Caco-2 (cell line): ENCODE data around the gene MDFIC. TPM values are rescaled to one million over a fixed set of nuclear protein-coding genes. Genes with fewer than 3 reads are reported as not detected.

Experiments
- BruUV-seq: library from RNA; stranded (reverse); fragments of 400-500 nt; replicated peaks from 2 replicates; lab custom pipeline; 2021; lab: Mats Ljungman, UMichigan
- CTCF ChIA-PET: fragments of 300-600 bp; sonication (Branson Sonifier 250); formaldehyde crosslinking; loops from one replicate; lab custom pipeline; 2022; ENCODE audit warnings: antibody characterized with exemption; lab: Charles Lee
- POLR2A ChIA-PET: fragments of 300-600 bp; sonication (Branson Sonifier 250); formaldehyde crosslinking; loops from one replicate; lab custom pipeline; 2022; ENCODE audit warnings: antibody characterized with exemption; lab: Charles Lee
- DNase-seq, 2 experiments: peaks; one replicate each; pipeline versions ENCODE4 v3.0.0 to v3.0.0-alpha.2; 2020 to 2022
- H3K27me3 ChIP-seq: replicated peaks from 2 replicates; pipeline ENCODE4 v1.6.0; 2011; ENCODE audit warnings: low read length; ENCODE audit not compliant: control insufficient read depth, insufficient read depth
- H3K36me3 ChIP-seq: 2 replicates; pipeline ENCODE4 v1.5.1; 2011; ENCODE audit warnings: low read length; ENCODE audit not compliant: control insufficient read depth, insufficient read depth
- H3K4me1 ChIP-seq: fragments of 250-450 bp; sonication (Bioruptor Pico); 2 replicates; pipeline ENCODE4 v1.5.1; 2020; ENCODE audit warnings: mild to moderate bottlenecking
- H3K4me3 ChIP-seq: 2 replicates; pipeline ENCODE4 v1.5.1; 2011; ENCODE audit warnings: low read depth, mild to moderate bottlenecking, control low read depth, low read length
- H3K9me3 ChIP-seq: fragments of 250-450 bp; sonication (Bioruptor Pico); 2 replicates; pipeline ENCODE4 v1.5.1; 2020; ENCODE audit warnings: mild to moderate bottlenecking, moderate library complexity
- H3K27ac Mint-ChIP-seq: one replicate; pipeline ENCODE4 v1.8.0; 2022; ENCODE audit warnings: mixed read lengths; ENCODE audit not compliant: unreplicated experiment
- H3K27me3 Mint-ChIP-seq: one replicate; pipeline ENCODE4 v1.8.0; 2022; ENCODE audit warnings: mixed read lengths; ENCODE audit not compliant: insufficient read depth, unreplicated experiment
- H3K36me3 Mint-ChIP-seq: one replicate; pipeline ENCODE4 v1.8.0; 2022; ENCODE audit warnings: mild to moderate bottlenecking, mixed read lengths; ENCODE audit not compliant: insufficient read depth, unreplicated experiment
- H3K4me1 Mint-ChIP-seq: one replicate; pipeline ENCODE4 v1.8.0; 2022; ENCODE audit warnings: low read depth, mixed read lengths; ENCODE audit not compliant: unreplicated experiment
- H3K4me3 Mint-ChIP-seq: one replicate; pipeline ENCODE4 v1.8.0; 2022; ENCODE audit warnings: mild to moderate bottlenecking, moderate library complexity, mixed read lengths; ENCODE audit not compliant: unreplicated experiment
- H3K9me3 Mint-ChIP-seq: one replicate; pipeline ENCODE4 v1.8.0; 2022; ENCODE audit warnings: mixed read lengths; ENCODE audit not compliant: unreplicated experiment
- CTCF ChIP-seq, 2 experiments: fragments of 200-600 bp in 1 of 2; IDR thresholded peaks; 1 replicate in 1 of 2; 2 replicates in 1 of 2; pipeline versions ENCODE4 v1.5.1 to v1.8.0; 2011 to 2022; ENCODE audit warnings: antibody characterized with exemption in 1 of 2, control low read depth in 1 of 2, inconsistent platforms in 1 of 2, low read depth in 1 of 2, low read length in 1 of 2, mild to moderate bottlenecking in 1 of 2, moderate library complexity in 1 of 2; ENCODE audit not compliant: insufficient read depth in 1 of 2, severe bottlenecking in 1 of 2, unreplicated experiment in 1 of 2
- intact Hi-C: fragments of 100-400 bp; cut with micrococcal nuclease; formaldehyde crosslinking; loops from one replicate; pipeline ENCODE4 v1.10.0; 2022; ENCODE audit not compliant: unreplicated experiment
- total RNA-seq: library from RNA; stranded (reverse); gene quantifications from 2 replicates; pipeline ENCODE4 v1.2.3, GENCODE V29; 2022

Gene MDFIC
- total RNA-seq, 1 experiment from 2014 or later = 2.7 TPM

- Histone ChIP-seq H3K4me1 (no peaks in the 10 kb centered on the region), H3K36me3 (no peaks in the 10 kb centered on the region), H3K4me3 (no peak overlapping the region), H3K27me3 (no peaks in the 10 kb centered on the region), H3K9me3 (no peaks in the 10 kb centered on the region; the same call in 1 of the 2 replicates)
- ChIA-PET CTCF (no interaction called here), POLR2A (no interaction called here)
- peaks cover 6% of the 10 kb centered on the region for H3K4me1 Mint-ChIP-seq
- H3K4me3 Mint-ChIP-seq = no peak overlapping the region
- intact Hi-C loops = no loop called here
- no peak for TF ChIP-seq CTCF (IDR thresholded peaks at IDR 0.05; ENCODE audit: insufficient read depth in 1 of 2, low read depth in 1 of 2, low read length in 1 of 2, severe bottlenecking in 1 of 2, unreplicated experiment in 1 of 2)
- no peaks in the 10 kb centered on the region for H3K36me3 Mint-ChIP-seq
- no TSS peak for BruUV-seq
- no peak overlapping the region for H3K27ac Mint-ChIP-seq
- DNase-seq = no peak
- H3K9me3 Mint-ChIP-seq = no peaks in the 10 kb centered on the region
- no peaks in the 10 kb centered on the region for H3K27me3 Mint-ChIP-seq
Observed at GRCh38 chr7:114979803-114980507, 58.1 kb downstream of the MDFIC start.

- Mint-ChIP-seq H3K9me3 (no peaks in the 10 kb centered on the region), H3K27me3 (no peaks in the 10 kb centered on the region), H3K4me1 (peaks cover 9% of the 10 kb centered on the region), H3K36me3 (no peaks in the 10 kb centered on the region), H3K27ac (no peak overlapping the region), H3K4me3 (no peak overlapping the region)
- BruUV-seq = no TSS peak
- no peaks in the 10 kb centered on the region; the same call in 1 of the 2 replicates for H3K9me3 ChIP-seq
- TF ChIP-seq CTCF (IDR thresholded peaks at IDR 0.05; ENCODE audit: insufficient read depth in 1 of 2, low read depth in 1 of 2, low read length in 1 of 2, severe bottlenecking in 1 of 2, unreplicated experiment in 1 of 2) = no peak
- CTCF ChIA-PET = no interaction called here
- no peak for DNase-seq
- H3K36me3 ChIP-seq = no peaks in the 10 kb centered on the region
- intact Hi-C loops = no loop called here
- H3K4me1 ChIP-seq = no peaks in the 10 kb centered on the region
- POLR2A ChIA-PET = no interaction called here
- H3K4me3 ChIP-seq = no peak overlapping the region
- H3K27me3 ChIP-seq = no peaks in the 10 kb centered on the region
Observed at GRCh38 chr7:114981323-114981722, 59.4 kb downstream of the MDFIC start.

GRCh38 chr7:114985116-114985715 lies 63.3 kb downstream of the MDFIC start:
- Mint-ChIP-seq H3K27me3 (no peaks in the 10 kb centered on the region), H3K36me3 (no peaks in the 10 kb centered on the region), H3K4me3 (no peak overlapping the region), H3K9me3 (no peaks in the 10 kb centered on the region), H3K27ac (no peak overlapping the region), H3K4me1 (peaks cover 10% of the 10 kb centered on the region)
- TF ChIP-seq CTCF (IDR thresholded peaks at IDR 0.05; ENCODE audit: insufficient read depth in 1 of 2, low read depth in 1 of 2, low read length in 1 of 2, severe bottlenecking in 1 of 2, unreplicated experiment in 1 of 2) = no peak
- CTCF ChIA-PET = no interaction called here
- H3K36me3 ChIP-seq = no peaks in the 10 kb centered on the region
- no peaks in the 10 kb centered on the region for H3K9me3 ChIP-seq
- H3K4me1 ChIP-seq = no peaks in the 10 kb centered on the region
- BruUV-seq = no TSS peak
- POLR2A ChIA-PET = no interaction called here
- DNase-seq = no peak
- no peak overlapping the region for H3K4me3 ChIP-seq
- intact Hi-C loops = no loop called here
- H3K27me3 ChIP-seq = no peaks in the 10 kb centered on the region
